ENCODE results near the gene ERP44.

The ERP44 gene

GRCh38 chr9:100112677-100113336 is 14.0 kb upstream of the ERP44 start:
- no peak overlapping the region for H3K4me3 ChIP-seq (ENCODE audit: low read depth, low read length)
- TF ChIP-seq CTCF (IDR thresholded peaks at IDR 0.05; ENCODE audit: low read depth, low read length, missing control alignments): no peak
- in situ Hi-C loops (cut with HindIII; ENCODE audit: low sequenced_read_pairs): no loop called here
- DNase-seq (ENCODE audit: low read depth): no peak

GRCh38 chr9:100111235-100111634 is 12.4 kb upstream of the ERP44 start:
- no peak overlapping the region for H3K4me3 ChIP-seq (ENCODE audit: low read depth, low read length)
- in situ Hi-C loops (cut with HindIII; ENCODE audit: low sequenced_read_pairs): no loop called here
- DNase-seq (ENCODE audit: low read depth): peak; percentile 100
- TF ChIP-seq CTCF (IDR thresholded peaks at IDR 0.05; ENCODE audit: low read depth, low read length, missing control alignments): no peak

- H3K4me3 ChIP-seq (ENCODE audit: low read depth, low read length): no peak overlapping the region
- no peak for DNase-seq (ENCODE audit: low read depth)
- in situ Hi-C loops (cut with HindIII; ENCODE audit: low sequenced_read_pairs): no loop called here
- TF ChIP-seq CTCF (IDR thresholded peaks at IDR 0.05; ENCODE audit: low read depth, low read length, missing control alignments): no peak
Measured at GRCh38 chr9:100108559-100108958, 9.8 kb upstream of the ERP44 start.

- in situ Hi-C loops (cut with HindIII; ENCODE audit: low sequenced_read_pairs): no loop called here
- H3K4me3 ChIP-seq (ENCODE audit: low read depth, low read length): no peak overlapping the region
- no peak for TF ChIP-seq CTCF (IDR thresholded peaks at IDR 0.05; ENCODE audit: low read depth, low read length, missing control alignments)
- DNase-seq (ENCODE audit: low read depth): no peak
Measured at GRCh38 chr9:100106616-100107015, 7.8 kb upstream of the ERP44 start.

GRCh38 chr9:100105861-100106260 is 7.1 kb upstream of the ERP44 start:
- no peak for TF ChIP-seq CTCF (IDR thresholded peaks at IDR 0.05; ENCODE audit: low read depth, low read length, missing control alignments)
- H3K4me3 ChIP-seq (ENCODE audit: low read depth, low read length): no peak overlapping the region
- in situ Hi-C loops (cut with HindIII; ENCODE audit: low sequenced_read_pairs): no loop called here
- no peak for DNase-seq (ENCODE audit: low read depth)

GRCh38 chr9:100104314-100104713 is 5.5 kb upstream of the ERP44 start:
- DNase-seq (ENCODE audit: low read depth): no peak
- TF ChIP-seq CTCF (IDR thresholded peaks at IDR 0.05; ENCODE audit: low read depth, low read length, missing control alignments): no peak
- H3K4me3 ChIP-seq (ENCODE audit: low read depth, low read length): no peak overlapping the region
- in situ Hi-C loops (cut with HindIII; ENCODE audit: low sequenced_read_pairs): no loop called here
